HG03159 (cell line): Measurements from ENCODE around the gene CDHR1.
A peak's percentile ranks its signal among the peaks of the same experiment; 100 is the strongest.
"Not testable (repeated sequence)": the region's sequence is repeated elsewhere in the genome, so short reads cannot be mapped to it uniquely, and the experiment has no call there.

Experiments used
- ATAC-seq: cut with Tn5 transposase; IDR thresholded peaks from one replicate; pipeline ENCODE4 v1.9.1; 2021; ENCODE audit warnings: mild to moderate bottlenecking, moderate library complexity; ENCODE audit not compliant: unreplicated experiment

Gene CDHR1

GRCh38 chr10:84173501-84173929, 20.8 kb upstream of the CDHR1 start, which contains the start of gene GPR15LG:
GPR15LG (plus strand) TSS chr10:84173801; CDS start chr10:84173852, 51 bp downstream.
- no peak for ATAC-seq

DNA sequence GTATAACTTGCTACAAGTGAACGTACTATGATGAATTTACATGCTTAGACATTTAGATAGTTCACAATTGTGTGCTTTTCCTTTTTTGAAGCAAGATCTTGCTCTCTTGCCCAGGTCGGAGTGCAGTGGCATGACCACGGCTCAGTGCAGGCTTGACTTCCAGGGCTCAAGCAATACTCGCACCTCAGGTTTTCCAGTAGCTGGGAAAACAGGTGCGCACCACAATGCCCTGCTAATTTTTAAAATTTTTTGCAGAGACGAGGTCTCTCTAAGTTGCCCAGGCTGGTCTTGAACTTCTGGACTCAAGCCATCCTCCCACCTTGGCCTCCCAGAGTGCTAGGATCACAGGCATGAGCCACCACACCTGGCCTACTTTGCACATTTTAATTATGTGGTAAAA, 18.9 kb upstream of the CDHR1 start:
- ATAC-seq = no peak

- ATAC-seq = no peak
These were observed 18.0 kb upstream of the CDHR1 start for GRCh38 chr10:84176351-84176750.

DNA sequence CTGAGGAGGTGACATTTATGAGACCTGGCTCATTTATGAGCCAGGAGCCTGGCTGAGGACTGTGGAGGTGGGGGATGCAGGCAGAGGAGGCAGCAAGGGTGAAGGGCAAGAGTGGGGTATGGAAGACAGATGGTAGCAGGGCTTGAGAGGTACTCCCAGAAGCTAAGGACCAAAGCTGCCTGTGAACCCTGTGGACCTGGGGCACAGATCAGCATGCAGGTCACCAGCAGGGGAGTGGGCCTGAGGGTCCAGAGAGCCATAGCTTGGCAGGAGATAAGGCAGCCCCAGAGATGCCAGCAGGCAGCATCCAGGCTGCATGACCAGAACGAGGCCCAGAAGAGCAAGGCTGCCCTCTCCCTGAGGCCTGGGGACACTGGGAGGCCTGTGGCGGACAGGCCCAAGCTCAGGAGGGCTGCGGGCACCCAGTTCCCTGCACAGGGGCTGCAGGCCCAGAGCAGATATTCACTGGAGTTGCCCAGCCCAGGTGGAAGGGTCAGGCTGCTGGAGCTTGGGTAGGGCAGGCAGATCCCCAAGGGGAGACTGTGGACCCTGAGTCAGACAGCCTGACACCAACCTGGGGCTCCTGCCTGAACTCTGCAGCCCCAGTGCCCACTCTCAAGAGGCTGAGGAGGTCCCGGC, 17.4 kb upstream of the CDHR1 start:
- no peak for ATAC-seq

DNA sequence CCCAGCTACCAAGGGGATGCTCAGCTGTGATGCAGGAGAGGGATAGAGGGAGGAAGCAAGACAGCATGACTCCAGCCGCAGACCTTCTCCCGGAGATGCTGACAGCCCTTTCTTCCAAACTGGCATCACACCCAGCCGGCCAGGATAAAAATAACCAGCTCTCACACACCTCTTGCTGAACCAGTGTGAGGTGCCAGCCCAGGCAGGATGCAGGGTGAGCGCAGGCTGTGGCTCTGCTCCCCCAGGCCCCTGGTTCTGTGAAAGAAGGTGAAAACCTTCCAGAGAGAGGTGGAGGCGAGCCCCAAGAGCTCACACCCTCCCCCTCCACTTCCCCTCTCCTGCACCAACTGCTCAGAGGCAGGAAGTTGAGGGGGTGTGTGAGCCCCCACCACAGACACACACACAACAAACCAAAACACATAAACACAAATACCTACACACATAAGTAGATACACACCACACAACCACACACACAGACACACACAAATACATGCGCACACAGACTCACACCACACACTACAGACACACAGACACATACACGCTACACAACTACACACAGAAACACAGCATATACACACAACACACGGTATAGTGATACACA, 16.7 kb upstream of the CDHR1 start:
- ATAC-seq = no peak

- no peak for ATAC-seq
These were observed 16.2 kb upstream of the CDHR1 start for GRCh38 chr10:84178160-84178609.

DNA sequence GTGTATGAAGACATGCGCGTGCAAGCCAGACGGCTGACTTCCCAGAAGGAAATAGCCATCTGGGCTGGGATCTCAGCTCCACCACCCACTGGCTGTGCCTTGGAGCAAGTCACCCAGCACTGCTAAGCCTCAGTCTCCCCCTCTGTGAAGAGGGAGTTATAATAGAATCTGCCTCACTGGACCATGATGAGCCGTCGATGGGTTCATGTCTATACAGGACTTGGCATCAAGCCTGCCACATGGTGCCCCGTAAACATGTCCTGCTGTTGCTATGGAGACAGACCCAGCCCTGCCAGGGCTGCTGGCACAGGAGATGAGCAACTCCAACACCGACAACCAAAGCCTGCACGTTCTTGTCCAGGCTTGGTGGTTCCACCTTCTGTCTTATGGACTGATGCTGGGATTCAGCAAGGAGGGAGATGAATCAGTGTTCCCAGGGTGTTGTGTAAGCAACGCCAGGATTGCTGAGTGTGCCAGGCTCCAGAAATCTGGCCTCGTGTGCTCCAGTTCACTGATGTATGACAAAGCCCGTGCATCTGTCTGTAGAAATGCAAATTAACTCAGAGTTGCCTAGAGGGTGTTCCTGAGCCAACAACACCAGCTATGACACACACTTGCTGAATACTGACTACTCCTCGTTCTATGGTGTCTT, 15.2 kb upstream of the CDHR1 start:
- peak; percentile 93 for ATAC-seq

DNA sequence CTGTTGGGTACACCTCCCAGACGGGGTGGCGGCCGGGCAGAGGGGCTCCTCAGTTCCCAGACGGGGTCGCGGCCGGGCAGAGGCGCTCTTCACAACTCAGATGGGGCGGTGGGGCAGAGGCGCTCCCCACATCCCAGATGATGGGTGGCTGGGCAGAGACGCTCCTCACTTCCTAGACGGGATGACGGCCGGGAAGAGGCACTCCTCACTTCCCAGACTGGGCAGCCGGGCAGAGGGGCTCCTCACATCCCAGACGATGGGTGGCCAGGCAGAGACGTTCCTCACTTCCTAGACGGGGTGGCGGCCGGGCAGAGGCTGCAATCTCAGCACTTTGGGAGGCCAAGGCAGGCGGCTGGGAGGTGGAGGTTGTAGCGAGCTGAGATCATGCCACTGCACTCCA, 14.0 kb upstream of the CDHR1 start:
- ATAC-seq = not testable (repeated sequence)

DNA sequence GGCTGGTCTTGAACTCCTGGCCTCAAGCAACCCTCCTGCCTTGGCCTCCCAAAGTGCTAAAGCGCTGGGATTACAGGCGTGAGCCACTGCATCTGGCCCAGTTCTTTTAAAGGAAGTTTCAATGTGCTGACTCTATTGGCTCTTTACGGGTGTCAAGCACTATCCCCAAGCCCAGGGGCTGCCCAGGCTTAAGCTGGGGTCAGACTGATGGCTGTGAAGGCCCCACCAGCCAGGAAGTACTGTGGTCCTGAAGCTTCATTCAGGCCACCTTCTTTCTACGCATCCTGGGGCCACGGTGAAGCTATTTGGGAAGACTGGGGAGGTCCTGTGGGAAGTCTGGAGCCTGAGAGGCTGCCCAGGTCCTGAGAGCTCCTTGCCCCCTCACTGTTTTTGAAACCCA, 12.7 kb upstream of the CDHR1 start:
- no peak for ATAC-seq

- ATAC-seq = no peak
These were observed 9.8 kb upstream of the CDHR1 start for GRCh38 chr10:84184517-84184916.

GRCh38 chr10:84185526-84186175, 8.7 kb upstream of the CDHR1 start:
- ATAC-seq = no peak

GRCh38 chr10:84188815-84189214, 5.5 kb upstream of the CDHR1 start:
- no peak for ATAC-seq

- ATAC-seq = no peak
These were observed 3.7 kb upstream of the CDHR1 start for GRCh38 chr10:84190621-84191020.

- no peak for ATAC-seq
These were observed 3.2 kb upstream of the CDHR1 start for GRCh38 chr10:84191106-84191505.

GRCh38 chr10:84193327-84193726, 1.0 kb upstream of the CDHR1 start:
- ATAC-seq = no peak

DNA sequence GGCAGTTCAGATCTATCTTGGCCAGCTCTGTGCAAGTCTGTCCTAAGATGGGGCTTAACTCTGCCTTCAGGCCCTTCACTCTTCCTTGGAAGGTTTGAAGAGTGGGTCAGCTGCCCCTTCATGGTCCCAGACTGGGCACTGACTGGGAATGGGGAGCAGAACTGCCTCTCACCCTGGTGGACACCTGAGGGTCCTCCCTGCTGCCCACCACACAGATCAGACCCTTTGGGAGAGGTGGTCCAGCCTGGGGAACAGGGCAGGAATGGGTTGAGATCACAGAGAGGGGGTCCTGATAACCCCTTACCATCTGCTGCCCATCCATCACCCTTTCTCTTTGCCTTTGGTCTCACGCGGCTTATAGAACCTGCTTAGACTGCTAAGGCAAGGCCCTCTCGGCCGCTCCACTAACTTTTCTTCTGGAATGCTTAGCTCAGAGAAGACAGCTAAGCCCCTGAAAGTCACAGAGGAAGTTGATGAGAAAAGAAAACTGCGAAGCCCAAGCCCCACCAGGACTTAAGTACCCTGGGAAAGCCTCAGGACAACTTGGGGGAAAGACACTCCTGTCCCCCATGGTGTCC, 402 bp upstream of the CDHR1 start:
- peak; percentile 7 for ATAC-seq

- no peak for ATAC-seq
These were observed 900 bp downstream of the CDHR1 start for GRCh38 chr10:84195044-84195830.

DNA sequence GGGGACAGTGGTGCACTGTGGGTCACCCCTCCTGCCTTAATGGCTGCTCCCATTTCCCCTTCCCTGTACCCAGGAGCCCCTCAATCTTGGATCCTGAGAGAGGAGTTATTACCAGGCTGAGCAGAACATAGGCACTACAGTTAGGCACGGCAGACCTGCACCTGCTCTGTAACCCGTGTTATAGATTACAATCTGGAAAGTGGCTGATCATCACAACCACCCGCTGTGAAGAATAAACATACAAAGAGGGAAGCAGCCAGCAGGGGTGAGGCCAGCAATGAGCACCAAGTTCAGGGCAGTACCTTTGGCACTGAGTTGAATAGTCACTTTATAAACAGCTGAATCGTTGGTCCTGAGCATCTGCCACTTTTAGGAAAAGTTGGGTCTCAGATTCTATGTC, 1.7 kb downstream of the CDHR1 start:
- ATAC-seq = no peak

DNA sequence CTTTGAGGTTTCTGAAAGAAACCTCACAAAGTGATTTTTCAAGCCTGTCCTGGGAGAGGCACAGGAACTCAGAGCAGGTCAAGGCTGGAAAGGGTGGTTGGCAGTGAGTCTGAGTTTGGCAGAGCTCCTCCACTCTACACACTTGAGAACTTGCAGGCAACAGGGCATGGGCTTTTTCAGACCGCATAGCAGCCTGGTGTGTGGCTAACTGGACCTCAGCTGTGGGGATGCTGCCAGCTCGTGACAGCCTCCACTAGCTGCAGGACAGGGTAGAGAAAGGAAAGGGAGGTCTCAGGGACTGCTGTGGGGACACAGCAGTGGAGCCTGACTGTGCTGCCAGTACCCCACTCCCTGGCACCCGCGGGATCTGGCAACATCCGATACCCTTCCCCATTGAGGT, 2.6 kb downstream of the CDHR1 start:
- ATAC-seq = no peak

DNA sequence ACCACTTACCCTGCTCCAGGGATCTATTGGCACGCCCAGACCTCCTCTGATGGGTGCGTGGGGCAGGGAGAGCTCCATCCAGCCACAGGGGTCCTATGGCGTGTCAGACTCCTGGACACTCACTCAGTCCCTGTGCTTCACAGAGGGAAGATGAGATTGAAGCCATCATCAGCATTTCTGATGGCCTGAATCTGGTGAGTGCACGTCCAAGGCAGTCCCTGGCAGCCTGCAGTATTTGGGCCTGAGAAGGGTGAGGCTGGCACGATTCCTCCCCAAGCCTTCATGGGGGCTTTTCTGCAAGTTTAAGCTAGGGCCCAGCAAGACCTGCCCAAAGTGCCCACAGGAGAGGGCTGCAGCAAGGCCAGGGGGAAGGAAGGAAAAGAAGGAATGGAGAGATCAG, 3.3 kb downstream of the CDHR1 start:
- ATAC-seq = no peak
